HCEC 1CT (cell line): ENCODE results near the gene TNFAIP8L2.

Source experiments
- DNase-seq: peaks from one replicate; pipeline ENCODE4 v3.0.0-alpha.2; 2017

Gene TNFAIP8L2

DNA sequence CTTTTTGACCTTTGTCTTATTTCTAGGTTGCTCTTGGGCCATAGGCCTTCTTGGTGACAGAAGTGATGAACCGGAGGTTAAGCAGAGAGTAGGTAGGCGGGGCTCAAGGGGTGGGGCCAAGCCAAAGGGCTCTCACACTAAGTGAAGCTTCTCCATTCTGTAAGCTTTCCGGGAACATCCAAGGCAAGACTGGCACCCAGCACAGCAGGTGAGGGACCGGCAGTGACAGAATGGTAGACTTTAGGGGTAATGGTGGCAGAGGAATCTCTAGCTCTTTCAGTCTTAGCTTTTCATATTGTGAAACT is at the start of gene TNFAIP8L2:
TNFAIP8L2 (plus strand) TSS at position 135 of the 305 bp plus-strand sequence. CDS start 2,049 bp downstream, outside the sequence.
- no peak for DNase-seq

DNA sequence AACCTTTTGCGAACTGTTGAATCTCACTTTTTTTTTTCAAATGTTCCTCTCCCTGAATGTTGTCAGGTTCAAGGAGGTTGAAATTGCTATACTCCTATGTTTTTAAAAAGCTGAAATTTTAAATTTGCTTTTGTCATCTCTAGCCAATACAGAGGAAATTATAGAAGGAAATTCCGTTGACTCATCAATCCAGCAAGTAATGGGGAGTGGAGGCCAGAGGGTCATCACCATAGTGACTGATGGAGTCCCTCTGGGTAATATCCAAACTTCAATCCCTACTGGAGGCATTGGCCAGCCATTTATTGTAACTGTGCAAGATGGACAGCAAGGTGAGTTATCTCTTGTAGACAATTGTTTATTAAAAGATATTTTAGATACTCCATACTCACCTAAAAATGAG is 49.6 kb upstream of the TNFAIP8L2 start:
- DNase-seq: peak; percentile 73

DNA sequence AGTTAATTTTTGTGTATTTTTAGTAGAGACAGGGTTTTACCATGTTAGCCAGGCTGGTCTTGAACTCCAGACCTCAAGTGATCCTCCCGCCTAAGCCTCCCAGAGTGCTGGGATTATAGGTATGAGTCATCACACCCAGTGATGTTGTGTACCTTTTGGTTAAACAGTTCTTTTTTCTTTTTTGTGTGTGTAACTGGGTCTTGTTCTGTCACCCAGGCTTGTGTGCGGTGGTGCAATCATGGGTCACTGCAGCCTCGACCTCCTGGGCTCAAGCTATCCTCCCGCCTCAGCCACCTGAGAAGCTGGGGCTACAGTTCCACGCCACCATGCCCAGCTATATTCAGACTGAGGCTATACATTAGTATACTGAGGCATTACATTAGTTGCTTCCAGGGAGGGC is 48.1 kb upstream of the TNFAIP8L2 start:
- no peak for DNase-seq

DNA sequence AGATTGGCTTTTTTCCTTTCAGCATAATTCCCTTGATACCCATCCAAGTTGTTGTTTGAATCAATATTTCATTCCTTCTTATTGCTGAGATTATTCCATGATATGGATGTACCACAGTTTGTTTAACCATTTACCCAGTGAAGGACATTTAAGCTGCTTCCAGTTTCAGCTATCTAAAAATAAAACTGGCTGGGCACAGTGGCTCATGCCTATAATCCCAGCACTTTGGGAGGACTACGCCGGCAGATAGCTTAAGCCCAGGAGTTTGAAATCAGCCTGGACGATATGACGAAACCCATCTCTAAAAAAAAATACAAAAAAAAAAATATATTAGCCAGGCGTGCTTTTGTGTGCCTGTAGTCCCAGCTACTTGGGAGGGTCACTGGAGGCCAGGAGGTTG is 42.6 kb upstream of the TNFAIP8L2 start:
- DNase-seq: no peak

DNA sequence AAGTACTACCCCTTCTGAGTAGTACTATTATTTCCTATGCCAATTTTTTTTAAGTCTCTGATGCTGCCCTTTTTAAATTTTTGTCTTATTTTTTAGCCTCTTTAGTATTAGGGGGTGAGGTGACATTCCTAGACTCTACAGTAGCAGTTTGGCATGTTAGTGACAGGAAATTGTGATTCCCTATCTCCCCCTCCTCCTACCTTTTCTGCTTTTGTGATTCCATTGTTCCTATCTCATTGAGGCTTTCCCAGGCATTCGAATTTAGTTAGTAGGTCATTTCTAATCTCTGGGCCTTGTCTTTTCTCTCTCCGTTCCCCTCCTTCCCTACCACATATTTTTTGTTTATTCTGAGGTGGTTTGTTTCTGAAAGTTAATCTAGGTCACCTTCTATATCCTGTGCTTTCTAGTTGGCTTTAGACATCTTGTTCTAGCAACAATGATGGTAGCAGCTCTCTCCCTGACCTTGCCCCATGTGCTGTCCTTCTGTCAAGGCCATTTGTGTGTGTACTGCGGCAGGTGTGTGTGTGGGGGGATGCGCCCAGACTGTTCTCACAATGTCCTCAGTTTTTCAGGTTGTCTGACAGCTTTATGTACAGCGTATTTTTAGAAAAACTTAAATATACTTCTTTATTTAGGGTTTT is 31.6 kb upstream of the TNFAIP8L2 start:
- no peak for DNase-seq

DNA sequence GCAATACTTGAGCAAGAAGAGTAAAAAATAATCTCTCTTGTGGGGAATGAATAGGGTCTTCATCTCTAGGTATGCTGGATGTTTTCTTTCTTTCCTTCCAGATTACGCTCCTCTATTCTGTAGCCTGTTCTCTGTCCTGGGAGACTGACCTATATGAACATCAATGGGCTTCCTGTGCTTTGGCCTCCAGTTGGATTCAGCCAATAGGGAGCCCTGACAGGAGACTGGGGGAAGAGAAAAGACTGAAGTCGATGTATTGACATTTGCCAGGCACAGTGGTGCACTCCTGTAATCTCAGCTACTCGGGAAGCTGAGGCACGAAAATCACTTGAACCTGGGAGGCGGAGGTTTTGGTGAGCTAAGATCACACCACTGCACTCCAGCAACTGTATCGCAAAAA is 27.6 kb upstream of the TNFAIP8L2 start:
- no peak for DNase-seq

DNA sequence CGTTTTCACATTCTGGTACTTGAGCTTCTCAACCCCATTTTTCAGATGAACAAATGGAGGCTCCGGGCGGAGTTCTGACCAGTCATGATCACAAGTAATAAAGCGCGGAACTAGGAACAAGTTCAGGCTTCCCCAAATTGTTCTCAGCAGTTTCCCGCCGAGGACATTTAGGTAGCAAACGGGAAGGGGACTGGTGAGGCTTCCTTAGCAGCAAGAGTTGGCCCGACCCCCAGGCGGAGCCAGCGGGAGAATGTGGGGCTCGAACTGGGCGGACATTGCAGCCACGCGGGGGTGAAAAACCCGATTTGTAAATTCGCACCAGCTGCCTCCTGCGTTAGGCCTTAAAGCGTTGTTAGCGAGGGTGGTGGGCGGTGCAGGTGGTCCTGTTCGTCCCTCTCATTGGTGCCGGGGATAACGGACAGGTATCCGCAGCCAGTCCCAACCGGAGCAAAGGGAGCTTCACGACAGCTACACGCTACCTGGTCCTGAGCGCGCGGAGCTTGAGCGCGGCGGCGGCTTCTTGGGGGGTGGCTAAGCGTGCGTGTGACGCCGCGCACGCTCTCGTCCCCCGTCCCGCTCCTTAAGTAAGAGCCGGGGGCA is 25.4 kb upstream of the TNFAIP8L2 start:
- DNase-seq: no peak

DNA sequence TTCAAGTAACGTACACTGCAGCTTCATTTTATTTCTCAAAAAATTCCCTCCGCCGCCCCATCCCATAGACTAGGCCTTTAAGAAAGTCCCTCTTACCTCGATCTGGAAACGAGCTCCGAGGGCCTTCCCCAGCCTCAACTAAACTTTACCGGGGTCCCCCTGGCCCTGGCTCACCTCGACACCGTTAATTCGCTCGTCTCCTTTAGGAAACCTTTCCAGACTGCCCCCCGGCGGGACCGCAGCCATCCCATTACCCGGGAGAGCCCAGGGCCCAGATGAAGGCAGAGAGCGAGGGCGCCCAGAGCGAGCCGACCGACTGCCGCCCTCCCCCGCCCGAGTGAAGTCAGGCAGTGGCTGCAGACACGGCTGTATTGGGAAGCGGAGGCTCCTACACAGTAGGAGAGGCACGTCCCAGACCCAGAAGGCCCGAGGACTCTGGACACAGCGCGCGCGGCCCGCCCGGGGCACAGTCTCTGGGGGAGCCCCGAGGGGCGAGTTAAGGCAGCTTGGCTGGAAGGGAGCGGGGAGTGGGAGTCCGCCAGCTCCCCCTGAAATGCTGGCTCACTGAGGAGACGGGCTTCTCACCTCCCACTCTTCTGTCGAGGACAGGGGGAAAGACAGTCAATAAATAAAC is 24.6 kb upstream of the TNFAIP8L2 start:
- no peak for DNase-seq

DNA sequence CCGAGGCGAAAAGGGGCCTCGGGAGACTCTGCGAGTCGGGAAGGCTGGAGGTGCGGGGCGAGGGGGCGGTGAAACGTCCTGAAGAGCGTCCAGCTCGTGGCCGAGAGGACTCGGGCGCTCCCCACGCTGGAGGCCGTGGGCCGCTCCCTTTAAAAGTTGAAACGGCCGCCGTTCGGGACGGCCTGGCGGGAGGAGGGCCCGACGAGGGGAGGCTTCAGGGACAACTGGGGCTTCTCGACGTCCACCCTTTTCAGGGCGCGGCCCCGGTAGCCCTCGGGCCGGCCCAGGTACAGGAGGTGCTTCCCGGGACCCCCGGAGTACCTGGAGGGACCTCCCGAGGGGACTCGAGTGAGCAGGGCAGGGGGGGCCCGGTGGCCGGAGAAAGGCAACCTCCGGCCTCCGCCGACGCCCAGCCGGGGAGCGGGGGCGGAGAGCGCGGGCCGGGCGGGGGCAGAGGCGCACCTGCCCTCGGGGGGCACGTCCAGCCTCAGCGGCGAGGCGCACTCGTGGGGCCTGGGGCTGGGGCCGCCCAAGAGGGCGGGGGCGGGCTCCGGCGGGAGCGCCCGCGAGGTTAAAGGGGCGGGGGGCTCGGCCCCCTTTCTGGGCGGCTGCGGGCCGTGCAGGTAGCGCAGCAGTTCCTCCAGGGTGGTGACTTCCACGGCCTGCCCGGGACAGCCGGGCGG is 24.0 kb upstream of the TNFAIP8L2 start:
- no peak for DNase-seq

DNA sequence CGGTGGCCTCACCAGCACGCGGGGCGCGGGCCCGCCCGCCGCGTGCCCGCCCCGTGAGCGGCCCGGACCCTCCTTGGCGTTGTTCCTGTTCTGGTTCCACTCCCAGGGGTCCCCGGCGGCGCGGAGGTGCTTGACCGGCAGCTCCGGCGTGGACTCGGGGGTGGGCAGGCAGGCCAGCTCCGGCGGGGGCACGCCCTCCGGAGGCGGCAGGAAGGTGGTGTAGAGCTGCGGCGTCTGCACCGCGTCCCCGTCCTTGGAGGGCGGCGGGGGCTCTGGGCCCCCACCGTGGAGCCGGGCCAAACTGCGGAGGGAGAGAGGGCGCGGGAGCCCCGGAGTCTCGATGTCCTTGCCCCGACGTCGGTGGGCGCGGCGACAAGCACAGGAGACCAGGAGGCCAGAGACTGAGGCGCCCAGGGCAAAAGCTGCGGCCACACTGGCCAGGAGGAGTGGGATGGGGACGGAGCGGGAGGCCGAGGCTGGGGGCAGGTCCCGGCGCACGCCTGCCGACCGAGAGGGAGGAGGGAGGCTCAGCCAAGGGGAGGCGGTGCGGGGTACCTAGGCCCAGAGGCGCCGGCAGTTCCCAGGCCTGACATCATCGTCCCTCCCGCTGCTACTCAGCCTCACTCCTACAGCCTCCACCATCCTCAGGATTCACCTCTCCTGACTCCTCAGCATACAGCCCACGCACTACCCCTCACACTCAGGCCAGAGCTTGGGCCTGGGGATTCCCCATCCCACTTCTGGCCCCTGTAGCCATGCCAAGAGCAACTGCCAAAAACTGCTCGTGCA is 23.2 kb upstream of the TNFAIP8L2 start:
- DNase-seq: no peak

DNA sequence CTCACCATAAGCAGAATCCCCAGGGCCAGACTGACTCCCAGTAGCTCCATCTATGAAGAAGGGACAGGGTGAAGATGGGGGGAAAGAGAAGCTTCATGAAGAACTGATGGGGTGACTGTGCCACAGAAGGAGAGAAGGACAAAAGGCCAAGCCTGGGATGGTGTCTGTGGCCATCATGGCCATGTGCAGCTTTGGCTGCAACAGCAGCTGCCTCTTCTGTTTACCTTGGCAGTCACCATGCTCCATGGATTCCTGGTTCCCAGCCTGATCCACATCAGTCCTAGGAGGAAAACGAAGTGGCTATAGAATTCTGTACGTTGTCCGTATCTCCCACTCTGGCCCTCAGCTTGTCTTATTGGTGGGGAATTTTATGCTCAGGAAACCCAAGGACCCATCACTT is 22.1 kb upstream of the TNFAIP8L2 start:
- no peak for DNase-seq

DNA sequence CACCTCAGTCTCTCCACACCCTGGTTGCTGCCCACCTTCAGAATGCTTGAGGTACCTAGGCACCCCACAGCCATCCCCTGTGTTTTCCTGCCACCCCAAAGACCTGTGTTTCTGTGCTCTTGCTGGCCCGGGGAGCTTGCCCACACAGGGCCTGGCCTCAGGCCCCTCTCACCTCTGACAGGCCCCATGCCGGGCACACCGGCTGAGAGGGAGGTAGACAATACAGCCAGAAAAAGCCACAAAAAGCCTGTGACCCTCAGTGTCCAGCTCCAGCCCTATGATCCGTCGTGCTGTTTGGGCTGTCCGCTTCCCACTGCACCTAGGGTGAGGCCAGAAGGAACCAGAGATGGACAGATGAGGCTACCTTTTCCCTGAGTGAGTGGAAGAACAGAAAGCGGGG is 21.5 kb upstream of the TNFAIP8L2 start:
- no peak for DNase-seq

DNA sequence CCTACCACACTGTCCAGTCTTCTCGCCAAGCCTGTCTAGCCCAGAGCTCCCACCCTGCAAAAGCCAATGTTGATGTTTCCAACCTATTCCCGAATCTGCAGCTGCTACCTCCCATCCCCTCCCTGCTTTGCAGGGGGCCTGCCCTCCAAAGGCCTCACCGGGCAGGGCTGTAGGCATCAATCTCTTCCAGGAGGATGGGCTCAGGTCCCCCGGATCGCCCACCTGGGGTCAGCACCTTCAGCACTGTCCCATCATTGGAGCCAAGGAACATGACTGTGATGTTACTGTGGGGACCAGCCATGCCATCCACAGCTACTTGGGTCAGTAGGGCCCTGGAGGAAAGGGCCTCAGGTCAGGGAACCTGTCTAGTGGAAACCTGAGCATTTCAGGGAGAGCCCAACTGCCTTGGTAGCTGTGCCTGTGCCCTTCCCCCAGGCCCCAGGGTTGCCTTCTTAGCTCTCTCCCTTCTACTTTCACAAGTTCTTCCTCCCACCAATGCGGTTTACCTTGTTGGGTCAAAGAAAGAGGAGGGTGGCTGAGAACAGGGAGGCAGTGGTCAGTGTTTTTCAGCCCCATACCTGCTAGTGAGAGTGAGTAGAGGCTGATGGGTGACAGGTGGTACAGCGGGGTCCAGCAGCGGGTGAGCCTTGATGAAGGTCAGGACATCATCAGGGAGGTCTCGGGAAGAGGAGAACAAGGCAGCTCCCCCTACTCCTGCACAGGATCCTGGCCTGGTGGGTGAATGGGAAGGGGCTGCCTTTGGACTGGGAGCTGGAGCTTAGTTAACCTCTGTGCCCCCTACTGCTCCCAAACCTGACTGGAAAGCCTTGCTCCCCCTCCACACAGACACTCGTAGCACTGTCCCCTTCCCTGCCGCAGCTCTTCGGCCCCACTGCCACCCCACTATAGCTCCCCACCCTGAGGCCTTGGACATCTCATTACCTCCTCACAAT is 20.7 kb upstream of the TNFAIP8L2 start:
- DNase-seq: no peak

DNA sequence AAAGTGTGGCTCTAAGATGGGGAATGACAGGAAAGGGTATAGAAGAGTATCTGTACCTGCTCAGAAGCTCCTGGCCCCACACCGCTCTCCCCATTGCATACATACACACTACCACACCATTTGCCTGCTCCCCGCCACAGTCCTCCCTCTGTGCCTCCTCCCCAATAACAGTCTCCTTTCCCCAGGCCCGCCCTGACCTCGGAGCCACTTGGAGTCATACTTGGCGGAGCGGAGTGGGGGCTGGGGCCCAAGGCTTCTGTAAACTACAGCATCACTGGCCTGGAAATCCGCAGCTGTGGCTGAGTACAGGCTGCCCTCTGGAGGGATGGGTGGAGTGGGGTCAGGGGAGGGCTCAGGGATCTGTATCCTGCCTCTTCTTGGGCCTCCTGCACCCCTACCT is 18.7 kb upstream of the TNFAIP8L2 start:
- DNase-seq: no peak

DNA sequence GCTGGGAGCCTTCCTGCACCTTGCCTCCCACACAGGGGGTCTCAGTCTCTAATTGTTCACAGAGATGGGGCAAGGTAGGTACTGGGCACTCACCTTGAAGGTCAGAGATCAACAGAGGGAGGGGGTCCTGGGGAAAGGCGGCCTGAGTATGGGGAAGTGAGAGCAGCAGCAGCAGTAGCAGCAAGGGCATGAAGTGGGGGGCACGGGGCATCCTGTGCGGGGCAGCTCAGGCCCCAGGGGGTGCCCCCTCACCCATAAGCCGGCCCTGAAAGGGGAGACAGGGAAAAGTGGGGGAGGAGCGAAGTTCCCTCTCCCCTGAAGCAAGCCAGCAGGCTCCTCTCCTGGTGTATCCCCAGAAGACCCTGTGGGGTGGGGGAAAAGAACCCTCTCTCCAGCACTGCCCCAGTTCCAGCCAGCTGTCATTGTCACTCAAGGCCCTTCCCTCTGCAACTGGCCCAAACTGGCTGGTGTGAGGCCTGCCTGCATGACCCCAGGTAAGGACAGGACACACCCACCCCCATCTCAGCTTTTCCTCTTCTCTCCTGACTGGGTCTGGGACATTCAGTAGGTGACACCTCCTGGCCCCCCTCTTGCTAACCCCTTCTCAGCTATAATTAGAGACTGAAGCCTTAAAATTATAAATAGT is 13.9 kb upstream of the TNFAIP8L2 start:
- DNase-seq: no peak

DNA sequence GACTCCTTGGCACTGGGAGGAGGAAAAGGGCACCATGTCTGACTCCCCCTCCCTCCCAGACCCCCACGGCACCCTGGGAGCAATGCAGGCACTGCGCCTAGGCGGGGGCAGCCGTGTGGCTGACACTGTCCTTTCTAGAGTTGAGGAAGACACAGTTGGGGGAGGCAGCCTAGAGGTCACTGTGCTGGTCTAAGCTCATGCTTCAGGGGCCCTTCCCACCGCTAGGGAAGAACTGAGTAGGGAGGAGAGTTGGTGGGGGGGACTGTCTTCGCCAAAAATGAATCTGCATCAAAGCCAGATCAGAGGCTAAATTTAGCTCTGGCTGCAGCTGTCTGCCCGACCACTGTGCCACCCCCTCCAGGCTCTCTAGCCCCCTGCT is 13.4 kb upstream of the TNFAIP8L2 start:
- no peak for DNase-seq

DNA sequence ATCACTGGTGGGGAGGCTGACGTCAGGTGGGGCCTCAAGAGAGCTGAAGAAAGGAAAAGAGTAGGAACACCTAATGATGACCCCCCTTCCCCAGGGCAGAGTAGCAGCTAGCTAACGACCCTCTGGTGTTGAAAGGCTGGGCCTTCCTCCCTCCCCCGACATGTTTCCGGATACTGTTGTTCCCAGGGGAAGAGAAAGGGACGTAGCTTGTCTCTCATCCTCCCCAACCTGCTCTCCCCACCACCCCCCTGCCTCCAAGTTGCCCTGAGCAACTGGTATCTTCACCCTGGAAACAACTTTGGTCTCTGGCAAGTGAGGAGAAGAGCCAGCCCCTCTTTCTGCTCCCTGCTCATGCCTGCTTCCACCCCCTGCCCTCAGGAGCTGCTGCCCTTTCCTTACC is 12.5 kb upstream of the TNFAIP8L2 start:
- no peak for DNase-seq

DNA sequence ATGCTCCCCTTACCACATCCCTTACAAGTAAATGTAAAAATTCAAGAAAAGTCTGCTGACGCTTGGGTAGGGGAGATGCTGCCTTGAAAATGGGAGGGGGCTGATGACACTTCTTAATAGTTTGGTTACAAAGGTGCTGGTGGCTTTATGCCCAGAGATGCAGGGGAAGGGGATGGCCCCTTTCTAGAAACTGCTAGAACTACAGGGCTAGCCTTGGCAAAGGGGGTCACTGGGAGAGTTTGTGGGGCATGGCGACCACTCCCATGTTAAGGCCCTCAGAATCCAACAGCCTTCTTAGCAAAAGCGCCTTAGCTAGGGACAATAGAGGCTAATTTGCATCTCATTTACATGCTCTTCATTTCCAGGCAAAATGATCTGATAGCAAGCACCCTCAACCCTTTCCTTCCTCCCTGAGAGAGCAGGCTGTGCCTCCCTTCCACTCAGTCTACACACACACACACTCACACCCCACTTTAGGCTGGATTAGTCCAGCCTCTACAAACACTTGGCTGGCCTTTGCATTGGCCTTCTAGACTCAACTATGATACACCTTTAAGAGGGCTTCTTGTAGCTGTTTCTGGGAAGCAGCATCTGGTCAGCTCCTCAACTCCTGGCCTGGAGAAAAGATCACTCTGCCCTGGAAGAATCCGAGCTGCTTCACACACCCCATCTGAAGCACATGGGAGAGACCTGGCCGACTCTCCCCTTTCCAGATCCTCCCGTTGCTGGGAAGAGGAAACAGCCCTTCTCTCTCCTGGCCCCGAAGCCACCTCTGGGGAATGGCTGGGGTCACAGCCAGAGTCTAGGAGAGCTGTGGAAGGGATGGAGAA is 11.8 kb upstream of the TNFAIP8L2 start:
- no peak for DNase-seq

DNA sequence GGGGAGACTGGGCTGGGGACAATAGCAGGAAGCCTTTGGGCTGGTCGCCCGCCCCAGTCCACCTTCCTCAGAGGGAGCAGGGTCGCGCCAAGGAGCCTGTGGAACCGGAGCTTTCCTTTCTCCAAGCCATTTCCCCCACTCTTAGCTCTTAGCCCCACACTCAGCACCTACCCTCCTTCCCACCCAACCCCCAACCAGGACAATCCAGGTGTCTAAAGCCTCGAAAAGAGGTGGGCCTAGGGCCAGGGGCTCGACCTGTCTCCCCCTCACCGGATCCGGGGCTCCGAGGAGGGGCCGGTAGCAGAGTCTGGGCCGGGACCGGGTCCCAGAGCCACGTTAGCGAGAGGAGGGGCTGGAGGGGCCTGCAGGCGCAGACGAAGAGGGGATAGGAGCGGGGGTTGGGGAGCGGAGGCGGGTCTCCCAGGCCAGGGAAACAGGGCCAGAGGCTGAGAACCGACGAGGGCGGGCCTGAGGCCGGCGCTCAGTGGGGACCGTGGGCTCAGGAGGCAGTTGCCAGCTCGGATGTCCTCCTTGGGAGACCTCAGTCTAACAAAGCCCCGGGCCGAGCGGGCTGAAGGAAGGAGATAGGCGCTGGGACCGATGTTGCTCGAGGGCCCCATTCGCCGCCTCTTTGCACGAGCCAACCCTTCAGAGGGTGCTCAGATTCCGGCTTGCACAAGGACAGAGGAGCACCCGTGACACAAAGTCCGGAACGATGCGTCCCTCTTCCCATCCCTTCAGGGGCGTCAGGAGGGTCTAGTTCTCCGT is 11.0 kb upstream of the TNFAIP8L2 start:
- DNase-seq: no peak

DNA sequence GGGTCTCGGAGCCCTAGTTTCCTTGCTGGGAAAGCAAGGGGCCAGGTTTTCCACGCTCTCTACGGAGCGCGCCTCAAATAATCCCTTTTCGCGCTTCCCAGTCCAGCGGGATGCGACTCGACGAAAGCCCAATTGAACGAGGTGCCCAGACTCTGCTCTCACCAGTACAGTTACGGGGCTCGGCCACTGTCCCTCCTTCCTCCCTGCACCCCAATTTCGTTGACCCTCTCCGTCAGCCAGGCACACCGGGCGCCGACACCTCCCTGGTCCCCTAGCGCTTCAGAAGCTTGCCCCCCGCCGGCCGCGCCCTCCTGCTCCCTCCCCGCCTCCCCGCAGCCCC is 10.4 kb upstream of the TNFAIP8L2 start:
- DNase-seq: peak; percentile 16
